ENCODE data around the gene ROR1. TPM values are rescaled to one million over a fixed set of nuclear protein-coding genes. Genes with fewer than 3 reads are reported as not detected.

ROR1 gene
- total RNA-seq, 1 experiment from 2014 or later = 37.2 TPM

- no TSS peak for BruUV-seq (replicated peaks)
- Mint-ChIP-seq H3K4me1 (ENCODE audit: low read depth, unreplicated experiment) (no peaks in the 10 kb centered on the region), H3K4me3 (ENCODE audit: unreplicated experiment) (no peak overlapping the region), H3K9me3 (ENCODE audit: unreplicated experiment) (no peaks in the 10 kb centered on the region), H3K27me3 (ENCODE audit: insufficient read depth, unreplicated experiment) (no peaks in the 10 kb centered on the region), H3K27ac (ENCODE audit: unreplicated experiment) (no peak overlapping the region), H3K36me3 (ENCODE audit: insufficient read depth, unreplicated experiment) (no peaks in the 10 kb centered on the region)
- DNase-seq = no peak
- ChIA-PET CTCF (no interaction called here), POLR2A (no interaction called here)
- no peaks in the 10 kb centered on the region for H3K27me3 ChIP-seq (replicated peaks; ENCODE audit: control insufficient read depth, insufficient read depth, low read length)
- no peaks in the 10 kb centered on the region for H3K9me3 ChIP-seq
- TF ChIP-seq CTCF (IDR thresholded peaks at IDR 0.05; ENCODE audit: insufficient read depth in 1 of 2, low read depth in 1 of 2, low read length in 1 of 2, severe bottlenecking in 1 of 2, unreplicated experiment in 1 of 2) = no peak
- H3K4me1 ChIP-seq = no peaks in the 10 kb centered on the region
- H3K4me3 ChIP-seq (ENCODE audit: low read depth, low read length) = no peak overlapping the region
- intact Hi-C loops (cut with micrococcal nuclease; ENCODE audit: unreplicated experiment) = no loop called here
- H3K36me3 ChIP-seq (ENCODE audit: control insufficient read depth, insufficient read depth, low read length) = no peaks in the 10 kb centered on the region
These were observed 412.5 kb downstream of the ROR1 start for GRCh38 chr1:64186138-64186897.

GRCh38 chr1:64186898-64187280, 413.1 kb downstream of the ROR1 start:
- H3K27me3 Mint-ChIP-seq (ENCODE audit: insufficient read depth, unreplicated experiment) = no peaks in the 10 kb centered on the region
- POLR2A ChIA-PET = no interaction called here
- no peaks in the 10 kb centered on the region for H3K36me3 Mint-ChIP-seq (ENCODE audit: insufficient read depth, unreplicated experiment)
- Histone ChIP-seq H3K9me3 (no peaks in the 10 kb centered on the region), H3K36me3 (ENCODE audit: control insufficient read depth, insufficient read depth, low read length) (no peaks in the 10 kb centered on the region), H3K4me1 (no peaks in the 10 kb centered on the region), H3K27me3 (replicated peaks; ENCODE audit: control insufficient read depth, insufficient read depth, low read length) (no peaks in the 10 kb centered on the region), H3K4me3 (ENCODE audit: low read depth, low read length) (no peak overlapping the region)
- TF ChIP-seq CTCF (IDR thresholded peaks at IDR 0.05; ENCODE audit: insufficient read depth in 1 of 2, low read depth in 1 of 2, low read length in 1 of 2, severe bottlenecking in 1 of 2, unreplicated experiment in 1 of 2) = no peak
- no peak overlapping the region for H3K27ac Mint-ChIP-seq (ENCODE audit: unreplicated experiment)
- no peak overlapping the region for H3K4me3 Mint-ChIP-seq (ENCODE audit: unreplicated experiment)
- BruUV-seq (replicated peaks) = no TSS peak
- CTCF ChIA-PET = no interaction called here
- H3K4me1 Mint-ChIP-seq (ENCODE audit: low read depth, unreplicated experiment) = no peaks in the 10 kb centered on the region
- intact Hi-C loops (cut with micrococcal nuclease; ENCODE audit: unreplicated experiment) = no loop called here
- no peaks in the 10 kb centered on the region for H3K9me3 Mint-ChIP-seq (ENCODE audit: unreplicated experiment)
- no peak for DNase-seq

- Mint-ChIP-seq H3K27me3 (ENCODE audit: insufficient read depth, unreplicated experiment) (no peaks in the 10 kb centered on the region), H3K4me3 (ENCODE audit: unreplicated experiment) (no peak overlapping the region), H3K27ac (ENCODE audit: unreplicated experiment) (no peak overlapping the region), H3K4me1 (ENCODE audit: low read depth, unreplicated experiment) (no peaks in the 10 kb centered on the region), H3K9me3 (ENCODE audit: unreplicated experiment) (no peaks in the 10 kb centered on the region), H3K36me3 (ENCODE audit: insufficient read depth, unreplicated experiment) (no peaks in the 10 kb centered on the region)
- no peaks in the 10 kb centered on the region for H3K36me3 ChIP-seq (ENCODE audit: control insufficient read depth, insufficient read depth, low read length)
- intact Hi-C loops (cut with micrococcal nuclease; ENCODE audit: unreplicated experiment) = no loop called here
- no TSS peak for BruUV-seq (replicated peaks)
- CTCF ChIA-PET = no interaction called here
- H3K9me3 ChIP-seq = no peaks in the 10 kb centered on the region
- no peaks in the 10 kb centered on the region for H3K27me3 ChIP-seq (replicated peaks; ENCODE audit: control insufficient read depth, insufficient read depth, low read length)
- H3K4me3 ChIP-seq (ENCODE audit: low read depth, low read length) = no peak overlapping the region
- POLR2A ChIA-PET = no interaction called here
- no peaks in the 10 kb centered on the region for H3K4me1 ChIP-seq
- no peak for DNase-seq
- TF ChIP-seq CTCF (IDR thresholded peaks at IDR 0.05; ENCODE audit: insufficient read depth in 1 of 2, low read depth in 1 of 2, low read length in 1 of 2, severe bottlenecking in 1 of 2, unreplicated experiment in 1 of 2) = no peak
These were observed 413.8 kb downstream of the ROR1 start for GRCh38 chr1:64187646-64188045.

All from Caco-2 (cell line).